ENCODE data around the gene MRTO4. TPM values are rescaled to one million over a fixed set of nuclear protein-coding genes. Genes with fewer than 3 reads are reported as not detected.

Gene MRTO4
- total and polyA plus RNA-seq, 4 donors, result 13.9 to 59.1 (median 35.7) TPM

DNA sequence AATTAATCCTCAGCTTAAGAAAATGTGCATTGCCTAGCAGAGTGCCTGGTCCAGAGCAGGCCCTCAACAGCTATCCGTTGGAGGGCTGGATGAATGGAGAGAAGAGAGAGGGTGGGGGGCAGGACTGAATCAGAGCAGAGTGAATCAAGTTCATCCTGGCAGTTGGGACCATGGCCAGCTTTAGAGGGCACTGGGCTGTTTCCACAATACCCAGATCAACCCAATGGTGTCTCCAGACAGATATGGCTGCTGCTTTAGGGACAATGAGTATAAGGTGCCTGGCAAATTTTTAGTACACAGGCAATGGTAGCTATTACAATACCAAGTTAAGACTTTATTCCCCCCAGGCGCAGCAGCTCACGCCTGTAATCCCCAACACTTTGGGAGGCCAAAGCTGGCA lies 17.4 kb upstream of the MRTO4 start:
- Histone ChIP-seq H3K36me3 (ENCODE audit: control insufficient read depth in 4 of 4, insufficient read depth in 4 of 4, low read length in 4 of 4) (peaks cover 44 to 66% (median 52%) of the 10 kb centered on the region in 4 donors), H3K4me3 (no peak overlapping the region), H3K9ac (ENCODE audit: insufficient read depth in 1 of 2, low read length in 2 of 2) (no peak overlapping the region), H3K4me1 (ENCODE audit: control insufficient read depth in 5 of 5, insufficient read depth in 5 of 5, low read length in 5 of 5) (peaks cover 0 to 8% (median 0%) of the 10 kb centered on the region in 5 donors), H3K27me3 (ENCODE audit: control insufficient read depth in 3 of 3, insufficient read depth in 3 of 3, low read length in 2 of 3) (no peaks in the 10 kb centered on the region), H3K9me3 (ENCODE audit: control insufficient read depth in 4 of 4, insufficient read depth in 3 of 4, low read length in 3 of 4) (no peaks in the 10 kb centered on the region), H3K27ac (ENCODE audit: low read depth in 1 of 2, low read length in 1 of 2) (no peak overlapping the region)
- WGBS, 2 donors, result 98 to 99% methylated on average over 3 of the region's 3 CpGs
- no peak for ATAC-seq (ENCODE audit: insufficient read depth, low FRiP score)
- TF ChIP-seq, protein P1, sequence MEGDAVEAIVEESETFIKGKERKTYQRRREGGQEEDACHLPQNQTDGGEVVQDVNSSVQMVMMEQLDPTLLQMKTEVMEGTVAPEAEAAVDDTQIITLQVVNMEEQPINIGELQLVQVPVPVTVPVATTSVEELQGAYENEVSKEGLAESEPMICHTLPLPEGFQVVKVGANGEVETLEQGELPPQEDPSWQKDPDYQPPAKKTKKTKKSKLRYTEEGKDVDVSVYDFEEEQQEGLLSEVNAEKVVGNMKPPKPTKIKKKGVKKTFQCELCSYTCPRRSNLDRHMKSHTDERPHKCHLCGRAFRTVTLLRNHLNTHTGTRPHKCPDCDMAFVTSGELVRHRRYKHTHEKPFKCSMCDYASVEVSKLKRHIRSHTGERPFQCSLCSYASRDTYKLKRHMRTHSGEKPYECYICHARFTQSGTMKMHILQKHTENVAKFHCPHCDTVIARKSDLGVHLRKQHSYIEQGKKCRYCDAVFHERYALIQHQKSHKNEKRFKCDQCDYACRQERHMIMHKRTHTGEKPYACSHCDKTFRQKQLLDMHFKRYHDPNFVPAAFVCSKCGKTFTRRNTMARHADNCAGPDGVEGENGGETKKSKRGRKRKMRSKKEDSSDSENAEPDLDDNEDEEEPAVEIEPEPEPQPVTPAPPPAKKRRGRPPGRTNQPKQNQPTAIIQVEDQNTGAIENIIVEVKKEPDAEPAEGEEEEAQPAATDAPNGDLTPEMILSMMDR (IDR thresholded peaks at IDR 0.05; ENCODE audit: control extremely low read depth, extremely low read depth), result no peak
- DNase-seq, result no peak

DNA sequence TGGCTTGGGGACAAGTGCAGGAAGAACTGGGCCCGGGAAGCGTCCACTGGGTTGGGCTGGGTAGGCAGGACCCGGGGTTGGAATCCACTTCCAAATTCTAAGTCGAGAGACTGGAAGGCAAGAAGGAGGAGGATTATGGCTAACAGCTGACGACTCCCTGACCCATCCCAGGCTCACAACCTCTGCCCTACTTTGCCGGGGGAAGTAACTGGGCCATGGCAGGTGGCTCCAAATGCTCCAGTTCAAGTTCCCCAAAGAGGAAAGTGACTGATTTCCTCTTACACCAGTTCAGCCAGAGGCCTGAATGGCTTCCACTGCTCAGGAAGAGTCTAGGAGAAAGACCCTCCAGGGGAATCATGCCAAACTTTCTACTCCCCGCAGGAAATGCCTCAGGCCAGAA lies 11.7 kb upstream of the MRTO4 start:
- ATAC-seq (ENCODE audit: insufficient read depth, low FRiP score), result no peak
- 88 to 90% methylated on average over 7 of the region's 7 CpGs for WGBS, 2 donors

DNA sequence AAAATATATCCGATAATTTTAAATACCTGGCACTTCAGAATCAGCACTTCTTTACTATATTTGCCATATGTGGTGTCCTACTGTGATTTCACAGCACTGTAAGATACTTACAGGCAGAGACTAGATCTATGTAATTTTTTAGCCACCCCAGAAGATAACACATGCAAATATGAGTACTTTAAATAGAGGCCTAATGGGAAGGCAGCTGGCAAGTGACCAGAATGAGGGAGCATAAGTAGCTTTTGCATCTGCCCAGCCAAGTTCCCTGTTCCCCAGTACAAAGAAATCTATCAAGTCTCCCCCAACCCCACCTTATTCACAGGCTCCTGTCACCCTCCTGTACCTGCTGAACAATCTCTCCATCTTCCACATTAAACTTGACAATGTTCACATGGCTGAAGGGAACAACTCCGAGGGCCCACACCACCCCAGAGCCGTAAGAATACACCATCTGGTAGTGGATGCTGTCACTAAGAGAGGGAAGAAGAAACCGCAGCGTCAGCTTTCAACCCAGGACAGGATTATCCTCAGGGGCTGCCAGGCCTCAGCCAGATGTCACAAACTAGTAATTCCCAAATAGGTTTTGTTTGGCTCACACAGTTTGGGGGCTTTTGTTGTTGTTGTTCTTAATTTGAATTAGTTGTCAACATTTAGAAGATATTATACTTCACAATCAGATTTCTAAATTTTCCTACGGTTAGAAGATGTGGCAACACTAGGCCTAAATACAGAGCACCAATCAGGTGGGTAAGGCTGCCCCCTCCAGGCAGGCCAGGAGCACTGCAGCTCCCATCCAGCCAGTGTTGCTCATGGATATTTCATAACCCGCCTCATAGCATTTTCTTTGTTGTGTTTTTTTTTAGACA lies 10.7 kb upstream of the MRTO4 start:
- H3K27me3 ChIP-seq (ENCODE audit: control insufficient read depth in 3 of 3, insufficient read depth in 3 of 3, low read length in 2 of 3), result no peaks in the 10 kb centered on the region
- H3K36me3 ChIP-seq (ENCODE audit: control insufficient read depth in 4 of 4, insufficient read depth in 4 of 4, low read length in 4 of 4), result peaks cover 35 to 61% (median 47%) of the 10 kb centered on the region in 4 donors
- H3K9me3 ChIP-seq (ENCODE audit: control insufficient read depth in 4 of 4, insufficient read depth in 3 of 4, low read length in 3 of 4), result no peaks in the 10 kb centered on the region
- WGBS, 2 donors, result 52 to 65% methylated on average over 7 of the region's 7 CpGs
- TF ChIP-seq, protein P1 (IDR thresholded peaks at IDR 0.05; ENCODE audit: control extremely low read depth, extremely low read depth), result peak; percentile 91
- peak overlapping the region in 1 of 2 donors; percentile 8 for H3K9ac ChIP-seq (ENCODE audit: insufficient read depth in 1 of 2, low read length in 2 of 2)
- no peak overlapping the region for H3K4me3 ChIP-seq
- peak; percentile 62 to 69 (median 62) for DNase-seq
- no peak overlapping the region for H3K27ac ChIP-seq (ENCODE audit: low read depth in 1 of 2, low read length in 1 of 2)
- ATAC-seq (ENCODE audit: insufficient read depth, low FRiP score), result peak; percentile 92
- no peaks in the 10 kb centered on the region for H3K4me1 ChIP-seq (ENCODE audit: control insufficient read depth in 5 of 5, insufficient read depth in 5 of 5, low read length in 5 of 5)

More for the DNA sequence above, 11.7 kb upstream of the MRTO4 start:
- Histone ChIP-seq H3K36me3 (ENCODE audit: control insufficient read depth in 4 of 4, insufficient read depth in 4 of 4, low read length in 4 of 4) (peaks cover 38 to 61% (median 50%) of the 10 kb centered on the region in 4 donors), H3K4me3 (no peak overlapping the region), H3K4me1 (ENCODE audit: control insufficient read depth in 5 of 5, insufficient read depth in 5 of 5, low read length in 5 of 5) (no peaks in the 10 kb centered on the region), H3K9ac (ENCODE audit: insufficient read depth in 1 of 2, low read length in 2 of 2) (no peak overlapping the region), H3K27ac (ENCODE audit: low read depth in 1 of 2, low read length in 1 of 2) (no peak overlapping the region), H3K9me3 (ENCODE audit: control insufficient read depth in 4 of 4, insufficient read depth in 3 of 4, low read length in 3 of 4) (no peaks in the 10 kb centered on the region), H3K27me3 (ENCODE audit: control insufficient read depth in 3 of 3, insufficient read depth in 3 of 3, low read length in 2 of 3) (no peaks in the 10 kb centered on the region)
- TF ChIP-seq, protein P1 (IDR thresholded peaks at IDR 0.05; ENCODE audit: control extremely low read depth, extremely low read depth), result no peak
- DNase-seq, result no peak
